Activated CD4-positive, alpha-beta T cell treated with anti-CD3 and anti-CD28 coated beads for 48 hours (primary cell): Measurements from ENCODE around the gene CPVL.

Source experiments
- DNase-seq: peaks from one replicate; pipeline ENCODE4 v3.0.0-alpha.2; 2020

CPVL gene

GRCh38 chr7:29154076-29154475, 7.7 kb upstream of the CPVL start:
- DNase-seq: no peak

- no peak for DNase-seq
These were observed 4.5 kb upstream of the CPVL start for GRCh38 chr7:29150856-29151255.

GRCh38 chr7:29149036-29149435, 2.7 kb upstream of the CPVL start:
- DNase-seq: no peak

- no peak for DNase-seq
These were observed 1.5 kb upstream of the CPVL start for GRCh38 chr7:29147821-29148220.

GRCh38 chr7:29146888-29147609, 712 bp upstream of the CPVL start:
- no peak for DNase-seq

GRCh38 chr7:29145553-29146056, 732 bp downstream of the CPVL start:
- no peak for DNase-seq

GRCh38 chr7:29143751-29144150, 2.6 kb downstream of the CPVL start:
- no peak for DNase-seq

GRCh38 chr7:29142021-29142727, 4.2 kb downstream of the CPVL start:
- DNase-seq: no peak

- no peak for DNase-seq
These were observed 5.4 kb downstream of the CPVL start for GRCh38 chr7:29140873-29141468.

GRCh38 chr7:29139796-29140195, 6.5 kb downstream of the CPVL start:
- DNase-seq: no peak

GRCh38 chr7:29139191-29139590, 7.1 kb downstream of the CPVL start:
- DNase-seq: no peak

- no peak for DNase-seq
These were observed 7.7 kb downstream of the CPVL start for GRCh38 chr7:29138588-29138987.

- no peak for DNase-seq
These were observed 10.5 kb downstream of the CPVL start for GRCh38 chr7:29135846-29136245.

- DNase-seq: no peak
These were observed 13.4 kb downstream of the CPVL start for GRCh38 chr7:29132980-29133379.

GRCh38 chr7:29131678-29132077, 14.7 kb downstream of the CPVL start:
- DNase-seq: no peak

- DNase-seq: no peak
These were observed 16.2 kb downstream of the CPVL start for GRCh38 chr7:29130096-29130495.

- no peak for DNase-seq
These were observed 18.8 kb downstream of the CPVL start for GRCh38 chr7:29127527-29127926.

GRCh38 chr7:29126804-29127203, 19.5 kb downstream of the CPVL start:
- no peak for DNase-seq

GRCh38 chr7:29123626-29124190, 22.6 kb downstream of the CPVL start:
- DNase-seq: no peak

GRCh38 chr7:29122759-29123158, 23.6 kb downstream of the CPVL start:
- no peak for DNase-seq

- DNase-seq: no peak
These were observed 24.3 kb downstream of the CPVL start for GRCh38 chr7:29122081-29122480.

GRCh38 chr7:29120955-29121354, 25.4 kb downstream of the CPVL start:
- DNase-seq: no peak

GRCh38 chr7:29119538-29119937, 26.8 kb downstream of the CPVL start:
- no peak for DNase-seq
